ENCODE data around the gene UST. TPM values are rescaled to one million over a fixed set of nuclear protein-coding genes. Genes with fewer than 3 reads are reported as not detected.
A peak's percentile ranks its signal among the peaks of the same experiment; 100 is the strongest.
"Not testable (repeated sequence)": the region's sequence is repeated elsewhere in the genome, so short reads cannot be mapped to it uniquely, and the experiment has no call there.

Gene UST
- total RNA-seq, 1 experiment from 2014 or later, result 10.0 TPM

DNA sequence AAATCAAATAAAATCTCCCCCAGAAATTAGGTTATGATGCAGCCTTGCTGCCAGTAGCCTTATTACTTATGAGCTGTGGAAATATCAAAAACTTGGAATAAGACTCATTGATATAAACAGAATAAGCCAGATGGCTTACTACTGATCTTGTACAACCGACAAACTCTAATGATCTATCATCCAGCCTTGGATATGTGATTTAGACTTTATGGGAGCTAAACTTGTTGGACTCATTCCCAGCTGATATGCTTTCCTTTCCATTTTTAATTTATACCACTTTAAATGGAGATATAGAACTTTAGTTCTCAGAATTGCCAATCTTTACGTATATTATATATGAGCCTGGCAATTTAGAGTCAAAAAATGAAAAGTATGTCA is 5.0 kb downstream of the UST start:
- intact Hi-C loops (cut with micrococcal nuclease), result no loop called here
- peaks cover 29% of the 10 kb centered on the region for H3K4me1 Mint-ChIP-seq (ENCODE audit: insufficient read depth, unreplicated experiment)
- H3K4me3 Mint-ChIP-seq (ENCODE audit: unreplicated experiment), result no peak overlapping the region
- TF ChIP-seq, protein P1, sequence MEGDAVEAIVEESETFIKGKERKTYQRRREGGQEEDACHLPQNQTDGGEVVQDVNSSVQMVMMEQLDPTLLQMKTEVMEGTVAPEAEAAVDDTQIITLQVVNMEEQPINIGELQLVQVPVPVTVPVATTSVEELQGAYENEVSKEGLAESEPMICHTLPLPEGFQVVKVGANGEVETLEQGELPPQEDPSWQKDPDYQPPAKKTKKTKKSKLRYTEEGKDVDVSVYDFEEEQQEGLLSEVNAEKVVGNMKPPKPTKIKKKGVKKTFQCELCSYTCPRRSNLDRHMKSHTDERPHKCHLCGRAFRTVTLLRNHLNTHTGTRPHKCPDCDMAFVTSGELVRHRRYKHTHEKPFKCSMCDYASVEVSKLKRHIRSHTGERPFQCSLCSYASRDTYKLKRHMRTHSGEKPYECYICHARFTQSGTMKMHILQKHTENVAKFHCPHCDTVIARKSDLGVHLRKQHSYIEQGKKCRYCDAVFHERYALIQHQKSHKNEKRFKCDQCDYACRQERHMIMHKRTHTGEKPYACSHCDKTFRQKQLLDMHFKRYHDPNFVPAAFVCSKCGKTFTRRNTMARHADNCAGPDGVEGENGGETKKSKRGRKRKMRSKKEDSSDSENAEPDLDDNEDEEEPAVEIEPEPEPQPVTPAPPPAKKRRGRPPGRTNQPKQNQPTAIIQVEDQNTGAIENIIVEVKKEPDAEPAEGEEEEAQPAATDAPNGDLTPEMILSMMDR (IDR thresholded peaks at IDR 0.05; ENCODE audit: unreplicated experiment), result no peak
- DNase-seq (ENCODE audit: unreplicated experiment), result no peak
- peaks cover 5% of the 10 kb centered on the region for H3K36me3 Mint-ChIP-seq (ENCODE audit: insufficient read depth, unreplicated experiment)
- BruUV-seq (replicated peaks), result no TSS peak
- peak overlapping the region; percentile 89 for H3K27ac Mint-ChIP-seq (ENCODE audit: low read depth, unreplicated experiment)
- no peaks in the 10 kb centered on the region for H3K9me3 Mint-ChIP-seq (ENCODE audit: unreplicated experiment)
- CTCF ChIA-PET, result interaction anchor here (0.6 to 0.7 kb wide), 4 partner anchors 19 to 712 kb away, joined by 3 read pairs; no protein-coding TSS in a partner anchor
- POLR2A ChIA-PET, result interaction anchor here (0.6 to 3.2 kb wide), 6 partner anchors 9 to 678 kb away, joined by 3 to 17 read pairs (median 4); no protein-coding TSS in a partner anchor
- H3K27me3 Mint-ChIP-seq (ENCODE audit: insufficient read depth, unreplicated experiment), result no peaks in the 10 kb centered on the region

DNA sequence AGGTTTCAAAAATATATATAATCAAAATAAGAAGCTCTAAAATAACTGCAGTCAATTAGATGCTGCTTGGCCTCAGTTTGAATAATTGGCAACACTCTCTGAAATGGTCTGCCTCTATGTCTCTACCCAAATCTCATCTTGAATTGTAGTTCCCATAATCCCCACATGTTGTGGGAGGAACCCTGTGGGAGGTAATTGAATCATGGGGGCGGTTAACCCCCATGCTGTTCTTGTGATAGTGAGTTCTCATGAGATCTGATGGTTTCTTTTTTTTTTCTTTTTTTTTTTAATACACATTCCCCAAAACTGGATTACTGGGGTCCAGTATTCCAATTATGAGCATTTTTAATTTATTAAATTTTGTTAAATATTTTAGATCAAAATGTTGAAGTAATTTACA is 8.5 kb downstream of the UST start:
- H3K9me3 Mint-ChIP-seq (ENCODE audit: unreplicated experiment); BruUV-seq (replicated peaks); H3K27me3 Mint-ChIP-seq (ENCODE audit: insufficient read depth, unreplicated experiment); H3K4me3 Mint-ChIP-seq (ENCODE audit: unreplicated experiment); DNase-seq (ENCODE audit: unreplicated experiment); intact Hi-C loops (cut with micrococcal nuclease); H3K27ac Mint-ChIP-seq (ENCODE audit: low read depth, unreplicated experiment); POLR2A ChIA-PET; H3K36me3 Mint-ChIP-seq (ENCODE audit: insufficient read depth, unreplicated experiment): not testable (repeated sequence)
- CTCF ChIA-PET, result interaction anchor here (1.4 kb wide), 1 partner anchor 178 kb away, joined by 3 read pairs; no protein-coding TSS in a partner anchor
- peaks cover 22% of the 10 kb centered on the region for H3K4me1 Mint-ChIP-seq (ENCODE audit: insufficient read depth, unreplicated experiment)

GRCh38 chr6:148757944-148758480 is 11.2 kb downstream of the UST start:
- Mint-ChIP-seq H3K4me1 (ENCODE audit: insufficient read depth, unreplicated experiment) (peaks cover 23% of the 10 kb centered on the region), H3K4me3 (ENCODE audit: unreplicated experiment) (no peak overlapping the region), H3K27me3 (ENCODE audit: insufficient read depth, unreplicated experiment) (no peaks in the 10 kb centered on the region), H3K27ac (ENCODE audit: low read depth, unreplicated experiment) (no peak overlapping the region), H3K36me3 (ENCODE audit: insufficient read depth, unreplicated experiment) (peaks cover 5% of the 10 kb centered on the region), H3K9me3 (ENCODE audit: unreplicated experiment) (no peaks in the 10 kb centered on the region)
- DNase-seq (ENCODE audit: unreplicated experiment), result no peak
- BruUV-seq (replicated peaks), result no TSS peak
- ChIA-PET POLR2A (no interaction called here), CTCF (no interaction called here)
- TF ChIP-seq, protein P1 (IDR thresholded peaks at IDR 0.05; ENCODE audit: unreplicated experiment), result no peak
- intact Hi-C loops (cut with micrococcal nuclease), result no loop called here

- no TSS peak for BruUV-seq (replicated peaks)
- Mint-ChIP-seq H3K4me3 (ENCODE audit: unreplicated experiment) (no peak overlapping the region), H3K4me1 (ENCODE audit: insufficient read depth, unreplicated experiment) (peaks cover 23% of the 10 kb centered on the region), H3K27me3 (ENCODE audit: insufficient read depth, unreplicated experiment) (no peaks in the 10 kb centered on the region), H3K9me3 (ENCODE audit: unreplicated experiment) (peaks cover 2% of the 10 kb centered on the region), H3K27ac (ENCODE audit: low read depth, unreplicated experiment) (no peak overlapping the region), H3K36me3 (ENCODE audit: insufficient read depth, unreplicated experiment) (peaks cover 5% of the 10 kb centered on the region)
- TF ChIP-seq, protein P1 (IDR thresholded peaks at IDR 0.05; ENCODE audit: unreplicated experiment), result no peak
- ChIA-PET POLR2A (interaction anchor here (1.0 kb wide), 1 partner anchor 11 kb away, joined by 3 read pairs; no protein-coding TSS in a partner anchor), CTCF (interaction anchor here (0.7 kb wide), 1 partner anchor 23 kb away, joined by 3 read pairs; no protein-coding TSS in a partner anchor)
- no peak for DNase-seq (ENCODE audit: unreplicated experiment)
- intact Hi-C loops (cut with micrococcal nuclease), result no loop called here
Observed at GRCh38 chr6:148758492-148758891, 11.7 kb downstream of the UST start.

Data from MCF 10A (cell line).